NCI-H748 treated with DMSO at 0.1 percent for 48 hours (cell line): Measurements from ENCODE around the gene ZNF761.
"Not testable (repeated sequence)": the region's sequence is repeated elsewhere in the genome, so short reads cannot be mapped to it uniquely, and the experiment has no call there.

Source experiments
- DNase-seq: peaks from one replicate; lab custom pipeline; 2025; lab: John Stamatoyannopoulos, UW

ZNF761 gene

DNA sequence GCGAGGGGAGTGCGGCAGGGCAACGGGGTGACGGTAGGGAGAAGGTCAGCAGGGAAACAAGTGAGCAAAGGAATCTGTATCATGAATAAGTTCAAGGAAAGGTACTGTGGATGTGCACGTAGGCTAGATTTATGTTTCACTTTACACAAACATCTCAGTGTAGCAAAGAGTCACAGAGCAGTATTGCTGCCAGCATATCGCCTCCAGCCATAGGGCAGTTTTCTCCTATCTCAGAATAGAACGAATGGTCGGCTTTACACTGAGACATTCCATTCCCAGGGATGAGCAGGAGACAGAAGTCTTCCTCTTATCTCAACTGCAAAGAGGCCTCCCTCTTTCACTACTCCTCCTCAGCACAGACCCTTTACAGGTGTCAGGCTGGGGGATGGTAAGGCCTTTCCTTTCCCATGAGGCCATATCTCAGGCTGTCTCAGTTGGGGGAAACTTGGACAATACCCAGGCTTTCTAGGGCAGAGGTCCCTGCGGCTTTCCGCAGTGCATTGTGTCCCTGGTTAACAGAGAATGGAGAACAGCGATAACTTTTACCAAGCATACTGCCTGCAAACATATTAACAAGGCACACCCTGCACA lies 28.4 kb downstream of the ZNF761 start:
- not testable (repeated sequence) for DNase-seq

GRCh38 chr19:53461866-53462265 lies 30.1 kb downstream of the ZNF761 start:
- no peak for DNase-seq

DNA sequence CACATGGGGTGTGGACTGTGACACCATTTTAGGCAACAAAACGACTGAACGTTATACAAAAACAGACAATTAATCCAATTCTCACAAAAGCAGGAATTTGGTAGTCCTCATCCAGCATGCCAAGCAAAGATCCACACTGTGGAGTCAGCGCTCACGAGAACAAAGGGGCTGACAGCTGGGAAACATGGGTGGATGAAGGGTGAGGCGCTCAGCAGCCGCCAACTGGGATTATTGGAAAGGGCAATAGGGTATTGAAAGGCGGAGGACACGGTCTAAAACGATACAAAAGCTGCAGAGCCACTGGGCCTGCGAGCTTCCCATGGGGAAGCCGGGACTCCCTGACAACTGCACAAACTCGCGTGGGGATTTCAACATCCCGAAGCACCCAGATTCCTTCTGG lies 31.1 kb downstream of the ZNF761 start:
- DNase-seq: no peak

- no peak for DNase-seq
Observed at GRCh38 chr19:53463263-53463662, 31.5 kb downstream of the ZNF761 start.

DNA sequence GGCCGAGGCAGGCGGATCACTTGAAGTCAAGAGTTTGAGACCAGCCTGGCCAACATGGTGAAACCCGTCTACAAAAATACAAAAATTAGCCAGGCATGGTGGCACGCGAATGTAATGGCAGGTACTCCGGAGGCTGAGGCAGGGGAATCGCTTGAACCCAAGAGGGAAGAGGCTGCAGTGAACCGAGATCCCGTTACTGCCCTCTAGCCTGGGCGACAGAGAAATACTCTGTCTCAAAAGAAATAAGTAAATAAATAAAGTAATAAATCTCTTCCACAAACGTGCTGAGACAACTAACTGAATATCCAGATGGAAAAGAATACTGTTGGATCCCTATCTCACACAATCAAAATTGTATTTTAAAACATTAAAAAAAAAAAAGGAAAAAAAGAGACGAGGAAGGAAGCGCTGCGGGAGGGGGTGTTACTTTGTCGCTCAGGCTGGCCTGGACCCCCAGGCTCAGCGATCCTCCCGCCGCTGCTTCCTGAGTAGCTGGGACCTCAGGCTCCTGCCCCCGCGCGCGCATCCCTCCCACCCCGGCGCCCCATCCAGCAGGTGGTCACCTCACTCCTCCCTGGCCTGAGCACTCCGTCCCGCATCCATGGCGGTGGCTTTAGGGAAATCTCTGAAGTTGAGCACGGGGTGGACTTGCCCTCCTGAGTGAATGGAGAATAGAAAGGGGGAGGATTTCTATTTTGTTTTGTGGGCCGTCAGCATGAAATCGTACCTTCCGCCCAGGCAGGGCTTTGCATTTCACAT lies 35.1 kb downstream of the ZNF761 start:
- peak; percentile 75 for DNase-seq

GRCh38 chr19:53467485-53468262 lies 35.9 kb downstream of the ZNF761 start, which contains the start of gene ZNF813:
ZNF813 (plus strand) TSS chr19:53467733; CDS start chr19:53483823, 16,090 bp downstream.
- DNase-seq: peak; percentile 76

DNA sequence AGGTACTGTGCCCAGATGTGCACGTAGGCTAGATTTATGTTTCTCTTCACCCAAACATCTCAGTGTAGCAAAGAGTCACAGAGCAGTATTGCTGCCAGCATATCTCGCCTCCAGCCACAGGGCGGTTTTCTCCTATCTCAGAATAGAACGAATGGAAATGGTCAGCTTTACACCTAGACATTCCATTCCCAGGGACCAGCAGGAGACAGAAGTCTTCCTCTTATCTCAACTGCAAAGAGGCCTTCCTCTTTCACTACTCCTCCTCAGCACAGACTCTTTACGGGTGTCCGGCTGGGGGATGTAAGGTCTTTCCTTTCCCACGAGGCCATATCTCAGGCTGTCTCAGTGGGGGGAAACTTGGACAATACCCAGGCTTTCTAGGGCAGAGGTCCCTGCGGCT lies 36.8 kb downstream of the ZNF761 start:
- not testable (repeated sequence) for DNase-seq

GRCh38 chr19:53471916-53472315 lies 40.1 kb downstream of the ZNF761 start:
- DNase-seq: no peak

DNA sequence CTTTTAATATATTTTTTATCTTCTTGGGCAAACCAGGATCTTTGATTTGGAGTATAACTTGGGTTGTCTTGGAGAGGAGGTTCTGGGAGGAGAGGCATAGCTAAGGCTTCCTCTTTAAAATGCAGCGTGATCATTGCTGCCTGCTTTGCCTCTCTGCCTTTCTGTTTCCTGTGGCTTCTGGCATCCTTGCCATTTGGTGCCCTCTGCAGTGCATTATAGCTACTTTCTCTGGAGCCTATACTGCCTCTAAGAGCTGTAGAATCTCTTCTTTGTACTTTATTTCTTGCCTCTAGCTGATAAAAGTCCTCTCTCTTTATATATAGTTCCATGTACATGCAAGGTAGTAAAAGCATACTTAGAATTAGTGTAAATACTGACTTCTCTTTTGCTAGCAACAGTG lies 43.0 kb downstream of the ZNF761 start:
- not testable (repeated sequence) for DNase-seq

DNA sequence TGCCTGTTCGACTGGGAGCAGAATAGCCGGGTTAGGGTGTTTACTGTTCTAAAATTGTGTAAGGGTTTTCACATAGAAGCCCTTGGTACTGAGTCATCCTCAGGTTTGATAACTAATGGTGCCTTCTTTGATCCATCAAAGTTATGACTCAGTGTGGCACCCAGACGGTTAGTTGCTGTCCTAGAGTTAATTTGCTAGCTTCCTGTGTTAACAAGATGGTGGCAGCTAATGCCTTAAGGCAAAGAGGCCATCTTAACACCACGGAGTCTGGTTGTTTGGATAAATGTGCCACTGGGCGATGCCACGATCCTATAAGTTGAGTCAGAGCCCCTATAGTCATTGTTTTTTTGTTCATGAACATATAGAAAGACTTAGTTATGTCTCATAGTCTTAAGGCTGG lies 43.7 kb downstream of the ZNF761 start:
- not testable (repeated sequence) for DNase-seq

- not testable (repeated sequence) for DNase-seq
Observed at GRCh38 chr19:53483751-53484150, 52.0 kb downstream of the ZNF761 start.

DNA sequence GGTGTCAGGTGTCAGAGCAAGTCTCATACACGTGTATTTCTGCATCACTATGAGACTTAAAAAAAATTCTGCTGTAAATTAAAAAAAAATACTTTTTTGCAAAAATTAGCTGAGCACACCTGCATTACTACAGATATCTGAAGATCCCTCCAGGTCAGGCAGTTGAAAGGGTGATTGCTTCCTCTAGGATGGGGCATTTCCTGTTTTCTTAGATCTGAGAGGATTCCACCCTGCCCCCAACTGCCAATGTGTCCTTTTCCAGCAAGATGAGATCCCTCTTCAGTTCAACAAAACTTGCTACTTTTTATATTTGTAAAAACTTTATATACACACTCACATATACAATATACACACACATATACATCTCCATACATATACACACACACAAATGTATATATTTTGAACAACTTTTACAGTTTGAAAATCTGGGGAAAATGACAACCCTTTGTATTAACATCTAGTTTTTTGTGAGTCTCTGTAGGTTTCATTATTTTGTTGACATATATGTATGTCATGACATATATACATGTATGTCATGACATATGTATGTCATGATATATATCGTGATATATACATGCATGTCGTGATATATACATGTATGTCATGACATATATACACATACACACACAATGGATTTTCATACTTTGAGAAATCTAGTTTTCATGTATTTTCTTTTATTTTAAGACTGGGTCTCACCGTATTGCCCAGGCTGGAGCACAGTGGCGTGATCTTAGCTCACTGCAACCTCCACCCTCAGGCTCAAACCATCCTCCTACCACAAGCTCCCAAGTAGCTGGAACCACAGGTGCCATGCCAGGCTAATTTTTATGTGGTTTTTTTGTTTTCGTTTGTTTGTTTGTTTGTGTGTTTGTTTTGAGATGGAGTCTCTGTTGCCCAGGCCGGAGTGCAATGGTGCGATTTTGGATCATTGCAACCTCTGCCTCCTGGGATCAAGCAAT lies 53.5 kb downstream of the ZNF761 start:
- no peak for DNase-seq

- DNase-seq: no peak
Observed at GRCh38 chr19:53492153-53492552, 60.4 kb downstream of the ZNF761 start.

GRCh38 chr19:53497311-53498023 lies 65.7 kb downstream of the ZNF761 start:
- DNase-seq: not testable (repeated sequence)

DNA sequence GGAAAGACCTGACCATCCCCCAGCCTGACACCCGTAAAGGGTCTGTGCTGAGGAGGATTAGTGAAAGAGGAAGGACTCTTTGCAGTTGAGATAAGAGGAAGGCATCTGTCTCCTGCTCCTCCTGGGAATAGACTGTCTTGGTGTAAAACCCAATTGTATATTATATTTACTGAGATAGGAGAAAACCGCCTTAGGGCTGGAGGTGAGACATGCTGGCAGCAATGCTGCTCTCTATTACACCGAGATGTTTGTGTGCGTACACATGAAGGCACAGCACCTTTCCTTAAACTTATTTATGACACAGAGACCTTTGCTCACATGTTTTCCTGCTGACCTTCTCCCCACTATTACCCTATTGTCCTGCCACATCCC lies 66.2 kb downstream of the ZNF761 start:
- DNase-seq: not testable (repeated sequence)

DNA sequence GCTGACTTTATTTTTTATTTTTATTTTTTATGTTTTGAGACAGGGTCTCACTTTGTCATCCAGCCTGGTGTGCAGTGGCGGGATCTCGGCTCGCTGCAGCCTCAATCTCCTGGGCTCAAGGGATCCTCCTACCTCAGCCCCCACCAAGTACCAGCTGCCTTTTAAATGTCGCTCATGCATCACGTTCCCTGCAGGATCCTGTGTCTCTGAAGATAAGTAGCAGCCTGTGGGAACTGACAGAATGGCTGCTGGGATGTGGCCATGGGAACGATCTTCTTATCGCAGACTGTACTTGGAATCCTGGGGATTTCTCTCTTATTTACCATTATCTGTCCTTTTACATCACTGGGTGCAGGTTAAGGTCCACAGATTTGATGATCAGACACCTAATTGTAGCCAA lies 71.4 kb downstream of the ZNF761 start:
- DNase-seq: peak; percentile 16

- peak; percentile 55 for DNase-seq
Observed at GRCh38 chr19:53503671-53504364, 72.0 kb downstream of the ZNF761 start.

DNA sequence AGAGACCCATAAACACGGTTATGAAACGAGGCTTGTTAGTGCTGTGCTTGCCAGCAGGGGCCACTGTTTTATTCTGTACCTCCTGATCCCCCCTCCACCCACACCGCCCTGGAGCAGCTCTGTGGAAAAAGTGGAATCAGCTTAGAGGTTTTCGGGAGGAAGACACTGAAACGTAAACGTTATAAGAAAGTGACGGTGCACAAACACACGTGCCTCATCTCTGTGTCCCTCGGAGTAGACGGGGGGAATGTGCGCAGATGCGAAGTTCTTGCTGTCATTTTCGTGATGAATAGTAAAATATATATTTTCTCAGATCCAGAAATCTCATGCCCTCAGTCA lies 72.5 kb downstream of the ZNF761 start:
- not testable (repeated sequence) for DNase-seq

- no peak for DNase-seq
Observed at GRCh38 chr19:53504885-53505284, 73.1 kb downstream of the ZNF761 start.

GRCh38 chr19:53506728-53507127 lies 74.9 kb downstream of the ZNF761 start:
- no peak for DNase-seq
